GM12801 (cell line): ENCODE results near the gene SSR3.

ENCODE experiments used
- CTCF ChIP-seq: IDR thresholded peaks from one replicate; pipeline ENCODE4 v1.5.1; 2011; ENCODE audit warnings: control low read depth; ENCODE audit not compliant: insufficient read length; ENCODE audit errors: extremely low read depth

The SSR3 gene

GRCh38 chr3:156563900-156564682 lies 9.2 kb upstream of the SSR3 start:
- no peak for TF ChIP-seq CTCF

- TF ChIP-seq CTCF, result no peak
These were observed 6.6 kb upstream of the SSR3 start for GRCh38 chr3:156561533-156561932.

- TF ChIP-seq CTCF, result no peak
These were observed 4.4 kb upstream of the SSR3 start for GRCh38 chr3:156559321-156559720.

GRCh38 chr3:156558389-156558788 lies 3.5 kb upstream of the SSR3 start:
- TF ChIP-seq CTCF, result no peak

GRCh38 chr3:156554515-156554841 lies 439 bp downstream of the SSR3 start:
- no peak for TF ChIP-seq CTCF

- no peak for TF ChIP-seq CTCF
These were observed 1.1 kb downstream of the SSR3 start for GRCh38 chr3:156553705-156554356.

- no peak for TF ChIP-seq CTCF
These were observed 1.9 kb downstream of the SSR3 start for GRCh38 chr3:156552973-156553372.
